ENCODE measurements around the gene PDHB. TPM values are rescaled to one million over a fixed set of nuclear protein-coding genes. Genes with fewer than 3 reads are reported as not detected.

Gene PDHB
- total and polyA plus RNA-seq, 10 of the 15 experiments (the other 5 are each of a cell fraction or from before 2014, with no cell fraction given) = 62.9 to 224 (median 93.2) TPM

GRCh38 chr3:58424613-58425012 is 9.0 kb downstream of the PDHB start:
- Histone ChIP-seq H3K27me3 (replicated peaks in 1 of 2; ENCODE audit: control insufficient read depth in 2 of 2, insufficient read depth in 2 of 2, low read length in 1 of 2) (no peaks in the 10 kb centered on the region), H3K4me3 (no peak overlapping the region), H3K9me3 (replicated peaks; ENCODE audit: control insufficient read depth, insufficient read depth, low read length) (no peaks in the 10 kb centered on the region), H3K4me2 (ENCODE audit: control insufficient read depth, insufficient read depth) (no peak overlapping the region), H3K79me2 (ENCODE audit: control insufficient read depth, insufficient read depth, low read length) (no peaks in the 10 kb centered on the region), H2AFZ (ENCODE audit: control insufficient read depth, low read depth, low read length) (no peak overlapping the region), H3K9ac (ENCODE audit: control insufficient read depth, insufficient read depth, low read length) (no peak overlapping the region), H3K36me3 (ENCODE audit: control insufficient read depth in 2 of 2, insufficient read depth in 2 of 2, low read length in 1 of 2) (peaks cover 6 to 27% of the 10 kb centered on the region in 2 experiments), H3K27ac (ENCODE audit: control insufficient read depth, insufficient read depth) (no peak overlapping the region), H4K20me1 (ENCODE audit: control insufficient read depth, insufficient read depth) (no peaks in the 10 kb centered on the region; the same call in 1 of the 2 replicates), H3K4me1 (ENCODE audit: control insufficient read depth, insufficient read depth, low read length) (peaks cover 21% of the 10 kb centered on the region)
- no peak for DNase-seq (ENCODE audit: low read depth, low spot score)
- POLR2A ChIA-PET = no interaction called here
- ATAC-seq = no peak
- TF ChIP-seq CUX1 (IDR thresholded peaks at IDR 0.05; ENCODE audit: insufficient replicate concordance, low read depth, low read length) = no peak
- SMC1A ChIA-PET (ENCODE audit: uncharacterized antibody, unreplicated experiment) = interaction anchor here (1.3 to 2.4 kb wide), 2 partner anchors 9 to 89 kb away, joined by 3 to 8 read pairs; no protein-coding TSS in a partner anchor
- no TSS peak for BruUV-seq (replicated peaks)
- no peak for FAIRE-seq
- CTCF ChIA-PET = interaction anchor here (1.0 to 1.7 kb wide), 3 partner anchors 9 to 118 kb away, joined by 3 to 4 read pairs (median 4); partner anchors contain the start of gene KCTD6
- WGBS (ENCODE audit: insufficient coverage, insufficient replicate concordance, low lambda C conversion rate, missing lambda C conversion rate) = 94% methylated on average over 8 of the region's 8 CpGs
- in situ Hi-C loops (cut with MboI) = no loop called here
- intact Hi-C loops (cut with micrococcal nuclease; ENCODE audit: unreplicated experiment) = no loop called here
- RAD21 ChIA-PET (ENCODE audit: unreplicated experiment) = no interaction called here

Measured in GM12878 (cell line).